ENCODE measurements around the gene PTPRK.

PTPRK gene

GRCh38 chr6:128417698-128418097 is 102.7 kb downstream of the PTPRK start:
- Histone ChIP-seq H3K36me3 (ENCODE audit: control insufficient read depth, insufficient read depth, low read length) (no peaks in the 10 kb centered on the region), H3K4me1 (ENCODE audit: control insufficient read depth, insufficient read depth, low read length) (peaks cover 3% of the 10 kb centered on the region), H3K4me3 (ENCODE audit: low read length) (no peak overlapping the region)

GRCh38 chr6:128415387-128415786 is 105.0 kb downstream of the PTPRK start:
- H3K36me3 ChIP-seq (ENCODE audit: control insufficient read depth, insufficient read depth, low read length) = no peaks in the 10 kb centered on the region
- H3K27me3 ChIP-seq (ENCODE audit: control insufficient read depth, insufficient read depth, low read length) = no peaks in the 10 kb centered on the region
- no peak overlapping the region for H3K4me3 ChIP-seq (ENCODE audit: low read length)
- no peak overlapping the region for H3K27ac ChIP-seq (ENCODE audit: low read depth, low read length)
- no peak overlapping the region for H3K9ac ChIP-seq (ENCODE audit: low read length)
- H3K4me1 ChIP-seq (ENCODE audit: control insufficient read depth, insufficient read depth, low read length) = peaks cover 3% of the 10 kb centered on the region

More at GRCh38 chr6:128417698-128418097, 102.7 kb downstream of the PTPRK start:
- Histone ChIP-seq H3K9ac (ENCODE audit: low read length) (no peak overlapping the region), H3K27ac (ENCODE audit: low read depth, low read length) (no peak overlapping the region), H3K27me3 (ENCODE audit: control insufficient read depth, insufficient read depth, low read length) (no peaks in the 10 kb centered on the region)

GRCh38 chr6:128414943-128415342 is 105.5 kb downstream of the PTPRK start:
- H3K27ac ChIP-seq (ENCODE audit: low read depth, low read length) = no peak overlapping the region

GRCh38 chr6:128413291-128413690 is 107.1 kb downstream of the PTPRK start:
- H3K4me1 ChIP-seq (ENCODE audit: control insufficient read depth, insufficient read depth, low read length) = peaks cover 3% of the 10 kb centered on the region
- H3K36me3 ChIP-seq (ENCODE audit: control insufficient read depth, insufficient read depth, low read length) = no peaks in the 10 kb centered on the region
- H3K27ac ChIP-seq (ENCODE audit: low read depth, low read length) = no peak overlapping the region
- no peak overlapping the region for H3K4me3 ChIP-seq (ENCODE audit: low read length)
- H3K9ac ChIP-seq (ENCODE audit: low read length) = no peak overlapping the region
- H3K27me3 ChIP-seq (ENCODE audit: control insufficient read depth, insufficient read depth, low read length) = no peaks in the 10 kb centered on the region

More at GRCh38 chr6:128414943-128415342, 105.5 kb downstream of the PTPRK start:
- Histone ChIP-seq H3K9ac (ENCODE audit: low read length) (no peak overlapping the region), H3K36me3 (ENCODE audit: control insufficient read depth, insufficient read depth, low read length) (no peaks in the 10 kb centered on the region), H3K27me3 (ENCODE audit: control insufficient read depth, insufficient read depth, low read length) (no peaks in the 10 kb centered on the region), H3K4me1 (ENCODE audit: control insufficient read depth, insufficient read depth, low read length) (peaks cover 3% of the 10 kb centered on the region), H3K4me3 (ENCODE audit: low read length) (no peak overlapping the region)

- no peak overlapping the region for H3K27ac ChIP-seq (ENCODE audit: low read depth, low read length)
- H3K36me3 ChIP-seq (ENCODE audit: control insufficient read depth, insufficient read depth, low read length) = no peaks in the 10 kb centered on the region
- no peak overlapping the region for H3K4me3 ChIP-seq (ENCODE audit: low read length)
- H3K9ac ChIP-seq (ENCODE audit: low read length) = no peak overlapping the region
- H3K4me1 ChIP-seq (ENCODE audit: control insufficient read depth, insufficient read depth, low read length) = peaks cover 3% of the 10 kb centered on the region
- no peaks in the 10 kb centered on the region for H3K27me3 ChIP-seq (ENCODE audit: control insufficient read depth, insufficient read depth, low read length)
Observed at GRCh38 chr6:128412680-128413079, 107.7 kb downstream of the PTPRK start.

- H3K9ac ChIP-seq (ENCODE audit: low read length) = no peak overlapping the region
Observed at GRCh38 chr6:128410584-128410983, 109.8 kb downstream of the PTPRK start.

GRCh38 chr6:128409003-128409402 is 111.4 kb downstream of the PTPRK start:
- Histone ChIP-seq H3K36me3 (ENCODE audit: control insufficient read depth, insufficient read depth, low read length) (no peaks in the 10 kb centered on the region), H3K9ac (ENCODE audit: low read length) (no peak overlapping the region), H3K4me1 (ENCODE audit: control insufficient read depth, insufficient read depth, low read length) (no peaks in the 10 kb centered on the region), H3K27ac (ENCODE audit: low read depth, low read length) (no peak overlapping the region), H3K4me3 (ENCODE audit: low read length) (no peak overlapping the region), H3K27me3 (ENCODE audit: control insufficient read depth, insufficient read depth, low read length) (no peaks in the 10 kb centered on the region)

More at GRCh38 chr6:128410584-128410983, 109.8 kb downstream of the PTPRK start:
- Histone ChIP-seq H3K4me3 (ENCODE audit: low read length) (no peak overlapping the region), H3K27ac (ENCODE audit: low read depth, low read length) (no peak overlapping the region), H3K4me1 (ENCODE audit: control insufficient read depth, insufficient read depth, low read length) (no peaks in the 10 kb centered on the region), H3K36me3 (ENCODE audit: control insufficient read depth, insufficient read depth, low read length) (no peaks in the 10 kb centered on the region), H3K27me3 (ENCODE audit: control insufficient read depth, insufficient read depth, low read length) (no peaks in the 10 kb centered on the region)

- Histone ChIP-seq H3K4me1 (ENCODE audit: control insufficient read depth, insufficient read depth, low read length) (peaks cover 2% of the 10 kb centered on the region), H3K36me3 (ENCODE audit: control insufficient read depth, insufficient read depth, low read length) (no peaks in the 10 kb centered on the region), H3K27ac (ENCODE audit: low read depth, low read length) (no peak overlapping the region), H3K27me3 (ENCODE audit: control insufficient read depth, insufficient read depth, low read length) (no peaks in the 10 kb centered on the region), H3K4me3 (ENCODE audit: low read length) (no peak overlapping the region), H3K9ac (ENCODE audit: low read length) (no peak overlapping the region)
Observed at GRCh38 chr6:128406453-128406852, 113.9 kb downstream of the PTPRK start.

GRCh38 chr6:128403618-128404444 is 116.6 kb downstream of the PTPRK start:
- H3K9ac ChIP-seq (ENCODE audit: low read length) = no peak overlapping the region
- H3K4me3 ChIP-seq (ENCODE audit: low read length) = no peak overlapping the region
- no peak overlapping the region for H3K27ac ChIP-seq (ENCODE audit: low read depth, low read length)
- no peaks in the 10 kb centered on the region for H3K36me3 ChIP-seq (ENCODE audit: control insufficient read depth, insufficient read depth, low read length)
- H3K4me1 ChIP-seq (ENCODE audit: control insufficient read depth, insufficient read depth, low read length) = peaks cover 2% of the 10 kb centered on the region
- H3K27me3 ChIP-seq (ENCODE audit: control insufficient read depth, insufficient read depth, low read length) = no peaks in the 10 kb centered on the region

- Histone ChIP-seq H3K4me3 (ENCODE audit: low read length) (no peak overlapping the region), H3K27me3 (ENCODE audit: control insufficient read depth, insufficient read depth, low read length) (no peaks in the 10 kb centered on the region), H3K9ac (ENCODE audit: low read length) (no peak overlapping the region), H3K36me3 (ENCODE audit: control insufficient read depth, insufficient read depth, low read length) (no peaks in the 10 kb centered on the region), H3K4me1 (ENCODE audit: control insufficient read depth, insufficient read depth, low read length) (peaks cover 2% of the 10 kb centered on the region), H3K27ac (ENCODE audit: low read depth, low read length) (no peak overlapping the region)
Observed at GRCh38 chr6:128400875-128401274, 119.5 kb downstream of the PTPRK start.

- no peaks in the 10 kb centered on the region for H3K36me3 ChIP-seq (ENCODE audit: control insufficient read depth, insufficient read depth, low read length)
- no peak overlapping the region for H3K4me3 ChIP-seq (ENCODE audit: low read length)
- no peak overlapping the region for H3K9ac ChIP-seq (ENCODE audit: low read length)
- H3K27me3 ChIP-seq (ENCODE audit: control insufficient read depth, insufficient read depth, low read length) = no peaks in the 10 kb centered on the region
- peaks cover 4% of the 10 kb centered on the region for H3K4me1 ChIP-seq (ENCODE audit: control insufficient read depth, insufficient read depth, low read length)
- H3K27ac ChIP-seq (ENCODE audit: low read depth, low read length) = no peak overlapping the region
Observed at GRCh38 chr6:128397996-128398395, 122.4 kb downstream of the PTPRK start.

- H3K27me3 ChIP-seq (ENCODE audit: control insufficient read depth, insufficient read depth, low read length) = no peaks in the 10 kb centered on the region
Observed at GRCh38 chr6:128395596-128395995, 124.8 kb downstream of the PTPRK start.

GRCh38 chr6:128395188-128395587 is 125.2 kb downstream of the PTPRK start:
- Histone ChIP-seq H3K4me3 (ENCODE audit: low read length) (no peak overlapping the region), H3K27me3 (ENCODE audit: control insufficient read depth, insufficient read depth, low read length) (no peaks in the 10 kb centered on the region), H3K36me3 (ENCODE audit: control insufficient read depth, insufficient read depth, low read length) (no peaks in the 10 kb centered on the region), H3K9ac (ENCODE audit: low read length) (no peak overlapping the region), H3K4me1 (ENCODE audit: control insufficient read depth, insufficient read depth, low read length) (peaks cover 5% of the 10 kb centered on the region), H3K27ac (ENCODE audit: low read depth, low read length) (no peak overlapping the region)

More at GRCh38 chr6:128395596-128395995, 124.8 kb downstream of the PTPRK start:
- no peak overlapping the region for H3K4me3 ChIP-seq (ENCODE audit: low read length)
- H3K36me3 ChIP-seq (ENCODE audit: control insufficient read depth, insufficient read depth, low read length) = no peaks in the 10 kb centered on the region
- H3K4me1 ChIP-seq (ENCODE audit: control insufficient read depth, insufficient read depth, low read length) = peaks cover 4% of the 10 kb centered on the region
- H3K27ac ChIP-seq (ENCODE audit: low read depth, low read length) = no peak overlapping the region
- no peak overlapping the region for H3K9ac ChIP-seq (ENCODE audit: low read length)
